Activated naive CD4-positive, alpha-beta T cell treated with anti-CD3 and anti-CD28 coated beads, Interleukin-2, amount 10 ng/mL, durations not matched to agents 7 days and 5 days (primary cell): ENCODE data around the gene BTBD9.
"Not testable (repeated sequence)": the region's sequence is repeated elsewhere in the genome, so short reads cannot be mapped to it uniquely, and the experiment has no call there.

Experiments used
- CTCF ChIA-PET: fragments of 350-600 bp; sonication (Branson Sonifier 250); formaldehyde crosslinking; loops from one replicate; lab custom pipeline; 2021; ENCODE audit warnings: antibody characterized with exemption; lab: Charles Lee
- DNase-seq: peaks from one replicate; pipeline ENCODE4 v3.0.0-alpha.2; 2020
- H3K27ac Mint-ChIP-seq: one replicate; pipeline ENCODE4 v1.8.0; 2021; ENCODE audit warnings: mild to moderate bottlenecking, moderate library complexity, mixed read lengths
- H3K27me3 Mint-ChIP-seq: one replicate; pipeline ENCODE4 v1.8.0; 2021; ENCODE audit warnings: mild to moderate bottlenecking, mixed read lengths
- H3K36me3 Mint-ChIP-seq: one replicate; pipeline ENCODE4 v1.8.0; 2021; ENCODE audit warnings: mixed read lengths
- H3K4me1 Mint-ChIP-seq: one replicate; pipeline ENCODE4 v1.8.0; 2021; ENCODE audit warnings: mixed read lengths
- H3K4me3 Mint-ChIP-seq: one replicate; pipeline ENCODE4 v1.8.0; 2021; ENCODE audit warnings: mild to moderate bottlenecking, moderate library complexity, mixed read lengths
- H3K9me3 Mint-ChIP-seq: one replicate; pipeline ENCODE4 v1.8.0; 2021; ENCODE audit warnings: mixed read lengths

BTBD9 gene

DNA sequence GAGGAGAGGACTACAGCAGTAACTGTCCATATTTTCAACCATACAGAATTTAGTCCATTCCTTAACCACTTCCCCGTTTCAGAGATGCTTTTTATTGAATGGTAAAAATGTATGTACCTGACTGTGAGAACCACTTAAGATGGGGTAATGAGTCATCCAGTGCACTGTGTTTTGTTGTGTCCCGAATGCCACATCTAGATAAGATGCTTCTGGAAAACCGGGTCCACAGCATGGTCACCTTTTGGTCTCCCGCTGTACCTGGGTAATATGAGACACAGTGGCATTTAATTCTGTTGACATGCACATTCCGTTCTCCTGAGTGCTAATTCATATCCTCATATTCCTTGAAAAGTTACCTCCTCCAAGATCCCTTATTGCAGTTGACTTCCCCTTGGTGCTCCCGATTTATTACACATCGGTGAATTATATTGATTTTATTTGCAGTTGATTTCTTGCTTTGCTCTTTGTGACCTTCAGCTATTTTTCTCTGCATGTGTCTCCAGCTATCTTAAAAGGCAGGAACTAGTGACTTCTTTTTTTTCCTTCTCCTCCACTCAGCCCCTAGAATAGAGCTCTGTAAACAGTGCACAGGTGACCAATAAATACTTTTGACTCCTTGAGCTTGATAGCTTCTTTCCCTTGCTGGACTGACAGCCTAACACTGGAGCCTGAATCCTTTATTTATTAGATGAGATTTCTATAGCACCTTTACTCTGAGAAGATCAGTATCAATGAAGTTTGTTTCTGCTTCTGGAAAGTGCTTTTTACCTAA is 505.6 kb downstream of the BTBD9 start:
- no peak overlapping the region for H3K4me3 Mint-ChIP-seq

DNA sequence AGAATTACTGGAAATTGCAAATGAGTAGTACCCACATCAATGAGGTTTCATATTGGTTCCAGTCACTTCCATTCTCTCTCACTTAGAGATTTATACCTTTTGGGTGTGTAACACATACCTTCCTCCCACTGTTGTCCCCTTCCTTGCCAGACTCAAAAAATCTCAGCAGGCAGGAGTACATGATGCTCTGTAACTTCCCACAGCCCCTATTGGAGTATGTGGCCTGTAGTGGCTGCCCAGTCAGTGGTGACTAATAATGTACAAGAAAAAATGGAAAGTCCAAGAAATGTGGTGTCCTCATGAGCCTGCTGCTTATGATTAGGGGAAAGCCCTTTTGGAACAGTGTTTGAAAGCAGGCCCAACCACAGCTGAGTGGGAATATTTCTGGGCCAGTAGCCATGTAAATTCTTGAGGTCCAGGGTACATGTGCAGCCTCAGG is 508.2 kb downstream of the BTBD9 start:
- CTCF ChIA-PET = no interaction called here
- peak overlapping the region; percentile 66 for H3K27ac Mint-ChIP-seq
- H3K36me3 Mint-ChIP-seq = peaks cover 9% of the 10 kb centered on the region
- peaks cover 31% of the 10 kb centered on the region for H3K4me1 Mint-ChIP-seq
- H3K9me3 Mint-ChIP-seq = no peaks in the 10 kb centered on the region
- no peak for DNase-seq
- H3K27me3 Mint-ChIP-seq = no peaks in the 10 kb centered on the region
- H3K4me3 Mint-ChIP-seq = no peak overlapping the region

More for the DNA sequence above, 505.6 kb downstream of the BTBD9 start:
- Mint-ChIP-seq H3K27ac (no peak overlapping the region), H3K27me3 (no peaks in the 10 kb centered on the region), H3K4me1 (peaks cover 29% of the 10 kb centered on the region), H3K36me3 (peaks cover 4% of the 10 kb centered on the region), H3K9me3 (no peaks in the 10 kb centered on the region)
- CTCF ChIA-PET = interaction anchor here (0.6 kb wide), 1 partner anchor 1790 kb away, joined by 4 read pairs; no protein-coding TSS in a partner anchor
- DNase-seq = no peak

DNA sequence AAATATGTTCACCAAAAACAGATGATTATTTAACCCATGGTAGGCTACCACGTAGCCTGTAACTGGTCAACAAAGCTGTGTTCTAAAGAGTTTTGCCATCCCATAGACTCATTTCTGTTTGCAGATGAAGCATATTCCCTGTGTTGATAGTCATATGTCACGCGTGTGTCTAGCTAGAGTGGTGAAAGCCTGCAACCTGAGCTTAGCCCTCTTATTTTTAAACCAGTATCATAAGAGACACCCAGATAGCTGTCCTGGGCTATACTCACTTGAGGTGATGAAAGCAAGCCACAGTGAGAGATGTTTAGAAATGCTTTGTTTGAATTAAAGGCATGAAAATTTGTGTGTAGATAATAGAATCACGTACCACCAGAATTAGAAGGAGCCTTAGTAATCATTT is 512.4 kb downstream of the BTBD9 start:
- CTCF ChIA-PET = interaction anchor here (1.1 to 1.4 kb wide), 2 partner anchors 10 to 336 kb away, joined by 3 read pairs; no protein-coding TSS in a partner anchor
- H3K27me3 Mint-ChIP-seq = no peaks in the 10 kb centered on the region
- H3K9me3 Mint-ChIP-seq = no peaks in the 10 kb centered on the region
- DNase-seq = no peak
- H3K27ac Mint-ChIP-seq = no peak overlapping the region
- peaks cover 22% of the 10 kb centered on the region for H3K36me3 Mint-ChIP-seq
- no peak overlapping the region for H3K4me3 Mint-ChIP-seq
- peaks cover 24% of the 10 kb centered on the region for H3K4me1 Mint-ChIP-seq

DNA sequence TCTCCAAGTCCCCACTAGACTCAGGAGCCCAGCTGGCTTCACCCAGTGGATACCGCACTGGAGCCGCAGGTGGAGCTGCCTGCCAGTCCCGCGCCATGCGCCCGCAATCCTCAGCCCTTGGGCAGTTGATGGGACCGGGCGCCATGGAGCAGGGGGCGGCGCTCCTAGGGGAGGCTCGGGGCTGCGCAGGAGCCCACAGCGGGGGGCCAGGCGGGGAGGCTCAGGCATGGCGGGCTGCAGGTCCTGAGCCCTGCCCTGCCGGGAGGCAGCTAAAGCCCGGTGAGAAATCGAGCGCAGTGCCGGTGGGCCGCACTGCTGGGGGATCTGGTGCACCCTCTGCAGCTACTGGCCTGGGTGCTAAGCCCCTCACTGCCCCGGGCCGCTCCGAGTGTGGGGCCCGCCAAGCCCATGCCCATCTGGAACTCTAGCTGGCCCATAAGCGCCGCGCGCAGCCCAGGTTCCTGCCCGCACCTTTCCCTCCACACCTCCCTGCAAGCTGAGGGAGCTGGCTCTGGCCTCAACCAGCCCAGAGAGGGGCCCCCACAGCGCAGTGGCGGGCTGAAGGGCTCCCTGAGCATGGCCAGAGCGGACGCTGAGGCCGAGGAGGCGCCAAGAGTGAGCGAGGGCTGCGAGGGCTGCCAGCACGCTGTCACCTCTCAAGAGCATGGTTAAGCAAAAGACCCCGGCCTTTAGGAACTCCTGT is 515.4 kb downstream of the BTBD9 start:
- H3K27ac Mint-ChIP-seq, H3K9me3 Mint-ChIP-seq, H3K27me3 Mint-ChIP-seq, CTCF ChIA-PET, H3K4me3 Mint-ChIP-seq, DNase-seq, H3K4me1 Mint-ChIP-seq: not testable (repeated sequence)
- peaks cover 26% of the 10 kb centered on the region for H3K36me3 Mint-ChIP-seq

DNA sequence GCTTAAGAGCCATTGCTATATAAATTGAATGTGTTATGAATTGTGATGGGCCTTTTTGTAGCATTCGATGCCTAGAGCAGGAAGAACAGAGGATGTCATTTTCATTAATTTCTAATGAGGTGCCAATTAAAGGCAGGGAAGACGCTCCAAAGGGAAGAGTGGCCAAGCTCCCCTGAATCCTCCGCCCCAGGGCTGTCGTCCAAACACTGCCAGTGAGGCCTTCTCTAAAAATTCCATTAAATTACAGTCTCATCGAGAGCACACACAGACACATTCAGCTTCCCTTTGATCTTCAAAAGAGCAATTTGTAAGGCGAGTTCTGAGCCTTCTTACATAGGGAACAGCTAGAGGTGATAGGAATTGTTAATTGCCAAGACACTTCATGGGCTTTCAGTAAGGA is 520.2 kb downstream of the BTBD9 start:
- no peak overlapping the region for H3K4me3 Mint-ChIP-seq
- H3K27me3 Mint-ChIP-seq = no peaks in the 10 kb centered on the region
- H3K9me3 Mint-ChIP-seq = no peaks in the 10 kb centered on the region
- no peak for DNase-seq
- H3K4me1 Mint-ChIP-seq = no peaks in the 10 kb centered on the region
- no peak overlapping the region for H3K27ac Mint-ChIP-seq
- CTCF ChIA-PET = no interaction called here
- peaks cover 27% of the 10 kb centered on the region for H3K36me3 Mint-ChIP-seq

DNA sequence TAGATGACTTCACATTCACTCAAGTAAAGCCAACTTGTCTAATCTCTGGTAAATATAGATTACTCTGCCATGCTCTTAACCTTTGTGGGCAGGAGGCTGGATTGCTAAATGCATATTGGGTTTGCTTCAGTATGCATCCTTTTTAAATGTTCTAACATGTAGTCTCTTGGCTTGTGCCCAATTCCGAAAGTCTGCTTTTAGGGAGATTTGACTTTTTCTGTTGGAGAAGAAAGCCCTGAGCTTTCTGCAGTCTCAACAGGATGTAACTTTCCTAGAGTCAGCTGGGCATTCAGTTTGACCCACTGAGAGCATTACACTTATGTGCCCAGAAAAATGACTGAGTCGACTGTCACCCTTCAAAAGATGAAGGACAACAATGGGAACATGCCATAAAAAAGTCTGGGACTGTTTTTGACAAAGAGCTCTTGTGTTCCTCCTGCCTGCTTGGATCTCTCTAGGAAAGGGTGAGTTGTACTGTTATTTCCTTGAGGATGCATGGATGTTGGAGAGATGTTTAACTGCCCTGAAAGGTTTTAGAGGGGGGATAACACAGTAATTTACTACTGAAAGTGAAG is 520.9 kb downstream of the BTBD9 start:
- CTCF ChIA-PET = no interaction called here
- Mint-ChIP-seq H3K36me3 (peaks cover 27% of the 10 kb centered on the region), H3K4me3 (no peak overlapping the region), H3K27ac (no peak overlapping the region), H3K4me1 (no peaks in the 10 kb centered on the region), H3K27me3 (no peaks in the 10 kb centered on the region), H3K9me3 (no peaks in the 10 kb centered on the region)
- DNase-seq = no peak
